Measurements from ENCODE around the gene ABCB11.

Gene ABCB11

GRCh38 chr2:168926621-168927386, 104.3 kb downstream of the ABCB11 start:
- TF ChIP-seq POLR2AphosphoS5 (IDR thresholded peaks at IDR 0.05; ENCODE audit: low read depth, low read length) (no peak), TAF1 (IDR thresholded peaks at IDR 0.05; ENCODE audit: borderline replicate concordance, insufficient read depth, low read length) (no peak), FOXP2 (optimal IDR thresholded peaks at IDR 0.05; ENCODE audit: borderline replicate concordance, extremely low read depth, extremely low read length, insufficient read depth) (no peak), SIN3A (IDR thresholded peaks at IDR 0.05; ENCODE audit: borderline replicate concordance, insufficient read depth, low read length) (no peak)
- TF ChIP-seq, protein P1, sequence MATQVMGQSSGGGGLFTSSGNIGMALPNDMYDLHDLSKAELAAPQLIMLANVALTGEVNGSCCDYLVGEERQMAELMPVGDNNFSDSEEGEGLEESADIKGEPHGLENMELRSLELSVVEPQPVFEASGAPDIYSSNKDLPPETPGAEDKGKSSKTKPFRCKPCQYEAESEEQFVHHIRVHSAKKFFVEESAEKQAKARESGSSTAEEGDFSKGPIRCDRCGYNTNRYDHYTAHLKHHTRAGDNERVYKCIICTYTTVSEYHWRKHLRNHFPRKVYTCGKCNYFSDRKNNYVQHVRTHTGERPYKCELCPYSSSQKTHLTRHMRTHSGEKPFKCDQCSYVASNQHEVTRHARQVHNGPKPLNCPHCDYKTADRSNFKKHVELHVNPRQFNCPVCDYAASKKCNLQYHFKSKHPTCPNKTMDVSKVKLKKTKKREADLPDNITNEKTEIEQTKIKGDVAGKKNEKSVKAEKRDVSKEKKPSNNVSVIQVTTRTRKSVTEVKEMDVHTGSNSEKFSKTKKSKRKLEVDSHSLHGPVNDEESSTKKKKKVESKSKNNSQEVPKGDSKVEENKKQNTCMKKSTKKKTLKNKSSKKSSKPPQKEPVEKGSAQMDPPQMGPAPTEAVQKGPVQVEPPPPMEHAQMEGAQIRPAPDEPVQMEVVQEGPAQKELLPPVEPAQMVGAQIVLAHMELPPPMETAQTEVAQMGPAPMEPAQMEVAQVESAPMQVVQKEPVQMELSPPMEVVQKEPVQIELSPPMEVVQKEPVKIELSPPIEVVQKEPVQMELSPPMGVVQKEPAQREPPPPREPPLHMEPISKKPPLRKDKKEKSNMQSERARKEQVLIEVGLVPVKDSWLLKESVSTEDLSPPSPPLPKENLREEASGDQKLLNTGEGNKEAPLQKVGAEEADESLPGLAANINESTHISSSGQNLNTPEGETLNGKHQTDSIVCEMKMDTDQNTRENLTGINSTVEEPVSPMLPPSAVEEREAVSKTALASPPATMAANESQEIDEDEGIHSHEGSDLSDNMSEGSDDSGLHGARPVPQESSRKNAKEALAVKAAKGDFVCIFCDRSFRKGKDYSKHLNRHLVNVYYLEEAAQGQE (IDR thresholded peaks at IDR 0.05; ENCODE audit: insufficient read depth in 1 of 2, low read depth in 2 of 2, low read length in 2 of 2): no peak

DNA sequence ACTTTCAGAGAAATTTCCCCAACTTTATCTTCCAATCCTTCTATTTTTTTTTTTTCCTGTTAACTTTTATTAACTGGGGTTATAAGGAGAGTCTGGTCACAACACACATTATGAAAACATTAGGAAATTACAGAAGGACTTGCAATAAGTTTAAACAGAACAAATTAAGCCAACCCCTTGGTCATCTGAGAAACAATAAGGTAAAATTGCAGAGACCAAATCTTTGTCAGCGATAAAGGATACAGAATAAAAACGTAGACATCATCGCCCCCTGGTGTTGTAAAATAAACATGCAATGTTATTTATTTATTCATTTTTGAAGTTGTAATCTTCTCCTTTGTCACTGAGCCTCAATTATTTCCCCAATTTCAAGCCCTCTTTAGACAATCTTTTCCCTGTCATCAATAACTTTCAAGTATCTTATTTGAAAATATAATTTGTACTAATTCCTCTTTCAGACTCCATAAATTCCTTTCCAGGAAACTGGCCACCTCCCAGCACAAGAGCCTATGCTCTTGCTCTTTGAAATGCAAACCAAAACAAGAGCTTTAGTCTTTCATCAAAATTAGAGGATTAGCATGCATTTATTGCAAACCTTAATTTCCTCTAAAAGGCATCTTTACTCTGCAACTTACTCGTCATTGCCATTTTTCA, 110.5 kb downstream of the ABCB11 start:
- TF ChIP-seq, protein P1 (IDR thresholded peaks at IDR 0.05; ENCODE audit: insufficient read depth in 1 of 2, low read depth in 2 of 2, low read length in 2 of 2): no peak
- no peak for TF ChIP-seq FOXP2 (optimal IDR thresholded peaks at IDR 0.05; ENCODE audit: borderline replicate concordance, extremely low read depth, extremely low read length, insufficient read depth)
- no peak for TF ChIP-seq SIN3A (IDR thresholded peaks at IDR 0.05; ENCODE audit: borderline replicate concordance, insufficient read depth, low read length)
- TF ChIP-seq TAF1 (IDR thresholded peaks at IDR 0.05; ENCODE audit: borderline replicate concordance, insufficient read depth, low read length): no peak
- no peak for TF ChIP-seq POLR2AphosphoS5 (IDR thresholded peaks at IDR 0.05; ENCODE audit: low read depth, low read length)

DNA sequence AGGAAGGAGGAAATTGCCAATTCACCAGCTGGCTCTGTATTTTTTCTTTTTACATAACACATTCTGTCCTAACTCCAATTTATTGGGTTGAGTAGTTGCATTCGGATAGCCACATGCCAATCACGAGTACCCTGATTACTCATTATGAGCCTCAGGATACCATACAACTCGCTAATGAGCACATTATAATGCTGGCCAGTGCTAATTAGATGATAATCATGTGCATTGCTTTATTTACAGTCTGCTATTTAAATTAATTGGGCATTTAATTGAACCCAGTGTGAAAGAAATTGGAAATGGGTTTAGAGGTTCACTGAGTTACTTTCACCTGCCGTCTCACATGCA, 114.8 kb downstream of the ABCB11 start:
- TF ChIP-seq SIN3A (IDR thresholded peaks at IDR 0.05; ENCODE audit: borderline replicate concordance, insufficient read depth, low read length) (no peak), FOXP2 (optimal IDR thresholded peaks at IDR 0.05; ENCODE audit: borderline replicate concordance, extremely low read depth, extremely low read length, insufficient read depth) (no peak), POLR2AphosphoS5 (IDR thresholded peaks at IDR 0.05; ENCODE audit: low read depth, low read length) (no peak), TAF1 (IDR thresholded peaks at IDR 0.05; ENCODE audit: borderline replicate concordance, insufficient read depth, low read length) (no peak)
- TF ChIP-seq, protein P1 (IDR thresholded peaks at IDR 0.05; ENCODE audit: insufficient read depth in 1 of 2, low read depth in 2 of 2, low read length in 2 of 2): no peak

- TF ChIP-seq SIN3A (IDR thresholded peaks at IDR 0.05; ENCODE audit: borderline replicate concordance, insufficient read depth, low read length) (no peak), TAF1 (IDR thresholded peaks at IDR 0.05; ENCODE audit: borderline replicate concordance, insufficient read depth, low read length) (no peak), POLR2AphosphoS5 (IDR thresholded peaks at IDR 0.05; ENCODE audit: low read depth, low read length) (no peak), FOXP2 (optimal IDR thresholded peaks at IDR 0.05; ENCODE audit: borderline replicate concordance, extremely low read depth, extremely low read length, insufficient read depth) (no peak)
- TF ChIP-seq, protein P1 (IDR thresholded peaks at IDR 0.05; ENCODE audit: insufficient read depth in 1 of 2, low read depth in 2 of 2, low read length in 2 of 2): no peak
These were observed 115.4 kb downstream of the ABCB11 start for GRCh38 chr2:168915441-168916330.
